ENCODE data around the gene DCAF10.

GRCh38 chr9:37904445-37905130 is 104.0 kb downstream of the DCAF10 start:
- TF ChIP-seq EZH2 (IDR thresholded peaks at IDR 0.05; ENCODE audit: low read length, unreplicated experiment), result no peak
- TF ChIP-seq CTCF (conservative IDR thresholded peaks at IDR 0.05; ENCODE audit: low read depth, low read length), result no peak; the same call in 1 of the 2 replicates
- no peak for TF ChIP-seq EZH2phosphoT487 (IDR thresholded peaks at IDR 0.05; ENCODE audit: borderline replicate concordance, low read length)
